Measurements from ENCODE around the gene TULP1.
A peak's percentile ranks its signal among the peaks of the same experiment; 100 is the strongest.

Gene TULP1

DNA sequence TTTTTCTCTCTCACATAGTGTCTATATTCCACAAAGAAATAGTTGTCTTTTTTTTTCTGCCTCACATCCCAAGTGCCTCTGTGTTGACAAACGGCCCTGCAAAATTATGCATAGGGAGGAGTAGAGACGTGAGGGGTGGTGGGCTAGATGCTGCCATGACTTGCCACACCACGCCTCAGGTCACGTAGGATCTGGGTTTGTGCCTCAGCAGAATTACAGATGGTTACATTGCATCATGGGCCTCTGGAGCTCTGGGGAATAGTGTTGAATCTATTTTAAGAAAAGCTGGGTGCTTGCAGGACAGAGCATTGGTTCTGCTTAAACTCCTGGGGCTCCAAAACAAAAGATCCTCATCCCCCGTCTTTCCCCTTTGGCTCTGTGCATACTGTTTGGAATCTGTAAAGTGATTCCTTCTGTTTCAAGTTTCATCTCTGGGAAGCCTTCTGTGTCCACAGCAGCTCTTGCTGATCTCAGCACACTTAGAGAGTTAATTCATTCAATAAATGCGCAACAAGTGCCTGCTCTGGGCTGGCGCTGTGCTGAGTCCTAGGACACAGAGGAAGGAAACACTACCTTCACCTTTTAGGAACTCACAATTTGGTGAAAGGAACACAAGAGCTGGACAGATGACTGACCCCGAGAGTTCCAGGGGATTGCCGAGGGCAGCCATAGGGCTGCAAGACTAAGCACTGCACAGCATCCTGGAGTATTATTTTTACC lies 58.1 kb downstream of the TULP1 start:
- DNase-seq: no peak

DNA sequence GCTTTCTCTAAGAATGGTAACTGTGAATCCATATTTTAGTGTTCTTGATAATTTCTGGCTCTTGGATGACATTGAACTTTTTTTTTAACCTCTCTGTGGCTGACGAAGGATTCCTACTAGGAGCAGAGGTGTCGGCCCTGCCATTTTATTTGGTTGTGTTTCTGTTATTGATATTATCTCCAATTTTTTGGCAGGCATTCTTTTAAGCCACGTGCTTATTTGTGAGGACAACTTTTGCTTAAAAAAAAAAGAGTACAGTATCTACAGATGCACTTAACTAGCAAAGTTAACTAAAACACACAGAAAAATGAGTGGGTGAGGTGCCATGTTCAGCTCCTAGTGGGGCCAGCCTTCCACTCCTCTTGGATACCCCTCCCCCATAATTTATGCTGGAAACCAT lies 59.5 kb downstream of the TULP1 start:
- DNase-seq: no peak

DNA sequence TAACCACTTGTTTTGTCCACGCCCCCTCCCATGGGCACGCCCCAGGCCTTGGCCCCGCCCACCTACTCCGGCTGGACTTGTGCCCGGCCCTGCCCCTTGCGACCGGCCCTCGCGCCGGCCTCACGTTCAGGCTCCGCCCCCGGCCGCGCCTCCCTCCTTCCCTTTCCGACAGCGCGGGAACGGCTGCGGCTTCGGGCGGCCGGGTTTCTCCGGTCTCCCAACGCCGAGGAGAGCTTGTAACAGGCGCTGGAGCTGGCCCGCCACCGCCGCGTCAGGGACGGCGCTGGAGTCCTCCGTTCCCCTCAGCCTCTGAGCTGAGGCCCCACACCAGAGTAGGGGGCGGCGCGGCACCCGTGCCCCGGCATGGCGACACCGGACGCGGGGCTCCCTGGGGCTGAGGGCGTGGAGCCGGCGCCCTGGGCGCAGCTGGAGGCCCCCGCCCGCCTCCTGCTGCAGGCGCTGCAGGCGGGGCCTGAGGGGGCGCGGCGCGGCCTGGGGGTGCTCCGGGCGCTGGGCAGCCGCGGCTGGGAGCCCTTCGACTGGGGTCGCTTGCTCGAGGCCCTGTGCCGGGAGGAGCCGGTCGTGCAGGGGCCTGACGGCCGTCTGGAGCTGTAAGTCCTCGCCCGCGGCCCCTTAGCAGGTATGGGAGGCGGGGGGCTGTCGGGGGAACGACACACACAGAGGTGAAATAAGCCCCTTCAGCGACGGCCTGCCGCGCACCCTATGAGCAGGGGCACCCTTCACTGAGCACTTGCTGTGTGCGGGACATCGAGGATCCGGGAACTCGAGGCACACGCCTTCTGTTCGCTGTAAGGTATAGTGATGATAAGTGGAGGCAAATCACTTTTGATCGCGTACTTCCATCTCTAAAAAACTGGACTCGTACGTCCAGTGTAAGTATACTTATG lies 60.3 kb downstream of the TULP1 start, which contains the start of gene FANCE:
Gene FANCE, plus strand, starts transcription at position 156 of the 908 bp plus-strand sequence. Its CDS starts 208 bp downstream, at position 364.
- peak; percentile 26 to 93 (median 82) for DNase-seq

DNA sequence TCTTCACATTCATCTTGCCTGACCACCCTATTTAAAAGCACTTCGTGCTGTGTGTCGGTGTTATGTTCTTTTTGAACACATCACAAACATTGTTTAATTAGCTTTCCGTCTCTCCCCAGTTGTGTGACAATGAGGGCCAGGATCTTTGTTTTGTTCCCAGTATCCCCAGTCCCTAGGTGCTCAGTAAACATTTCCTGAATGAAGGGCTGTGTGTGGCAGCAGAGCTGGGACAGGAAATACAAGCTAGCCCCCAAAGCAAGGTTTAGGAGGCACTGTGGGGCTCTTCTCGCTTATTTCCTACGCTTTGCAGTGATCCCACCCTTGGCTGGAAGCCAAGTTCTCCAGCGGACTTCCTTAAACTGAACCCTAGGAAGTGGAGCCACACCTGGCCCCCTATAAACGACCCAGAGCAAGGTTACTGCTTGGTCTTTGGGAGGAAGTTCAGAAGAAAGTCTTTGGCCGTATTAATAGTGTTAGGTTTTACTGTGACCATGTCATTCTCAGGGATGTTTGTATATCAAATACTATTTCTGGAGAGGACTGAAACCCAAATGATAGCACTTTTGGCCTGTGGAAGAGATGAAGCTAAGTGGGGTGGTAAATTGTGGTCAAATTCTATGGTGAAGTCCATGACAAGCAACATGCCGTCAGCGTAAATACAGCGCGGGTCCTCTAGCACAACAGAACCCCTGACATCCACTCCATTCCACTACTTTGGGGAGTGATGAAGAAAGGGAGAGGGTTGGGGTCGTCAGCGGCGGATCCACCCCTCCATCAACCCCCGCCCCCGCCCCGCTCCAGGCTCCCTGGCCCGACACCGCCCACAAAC lies 61.1 kb downstream of the TULP1 start:
- no peak for DNase-seq

DNA sequence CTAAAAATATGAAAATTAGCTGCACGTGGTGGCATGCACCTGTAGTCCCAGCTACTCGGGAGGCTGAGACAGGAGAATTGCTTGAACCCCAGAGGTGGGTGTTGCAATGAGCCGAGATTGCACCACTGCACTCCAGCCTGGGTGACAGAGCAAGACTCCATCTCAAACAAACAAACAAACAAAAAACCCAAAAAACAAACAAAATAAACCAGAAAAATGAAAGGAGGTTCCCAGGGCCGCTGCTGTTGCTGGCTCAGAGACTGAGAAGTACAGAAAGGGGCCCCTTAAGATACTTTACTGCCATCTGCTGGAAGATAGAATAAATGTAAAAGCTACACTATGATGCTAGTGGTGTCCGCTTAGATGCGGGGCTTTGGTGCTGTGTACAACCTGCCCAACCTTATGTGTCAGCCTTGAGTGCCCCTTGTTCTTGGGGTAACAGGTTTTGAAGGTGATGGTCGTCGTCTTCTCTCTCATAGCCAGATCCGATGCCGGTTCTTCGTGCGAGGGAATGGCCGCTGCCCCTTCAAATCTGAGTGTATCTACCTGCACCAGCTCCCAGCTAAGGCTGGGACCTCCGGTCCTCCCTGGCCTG lies 63.3 kb downstream of the TULP1 start:
- DNase-seq: peak in 7 of 14 donors; percentile 11 to 65 (median 18)

DNA sequence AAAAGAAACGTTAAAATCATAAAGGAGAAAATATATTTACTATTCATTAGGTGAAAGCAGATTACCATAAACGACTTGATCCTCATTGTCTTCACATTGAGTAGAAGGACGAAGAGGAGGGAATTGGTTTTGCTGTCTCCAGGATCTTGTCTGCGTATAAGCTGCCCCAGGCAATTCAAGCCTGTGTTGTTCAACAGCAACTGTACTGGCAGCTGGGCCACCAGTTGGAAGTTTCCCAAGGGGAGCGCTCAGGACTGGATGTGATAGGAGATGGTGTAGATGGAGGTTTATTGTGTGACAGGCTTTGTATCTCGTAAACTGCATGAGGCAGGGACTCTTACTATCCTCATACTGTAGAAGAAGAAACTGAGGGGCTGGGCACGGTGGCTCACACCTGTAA lies 64.5 kb downstream of the TULP1 start:
- no peak for DNase-seq

Measured in C1 segment of cervical spinal cord (tissue), 14 donors.